PC-3 (cell line): ENCODE data around the gene ARHGDIB.

Experiments
- CTCF ChIP-seq: fragments of 300-600 bp; sonication (generic); conservative IDR thresholded peaks from 2 replicates; pipeline ENCODE4 v1.5.1; 2017; ENCODE audit warnings: antibody characterized with exemption, low read depth, mild to moderate bottlenecking, low read length
- EZH2 ChIP-seq: fragments of 300-600 bp; sonication (generic); IDR thresholded peaks from one replicate; pipeline ENCODE4 v1.6.1; 2017; ENCODE audit warnings: antibody characterized with exemption, mild to moderate bottlenecking, low read length; ENCODE audit not compliant: unreplicated experiment

GRCh38 chr12:14984766-14985285 is 23.4 kb upstream of the ARHGDIB start:
- no peak for TF ChIP-seq CTCF
- no peak for TF ChIP-seq EZH2
